Ovary (tissue), 9 donors: ENCODE measurements around the gene RETREG2. TPM values are rescaled to one million over a fixed set of nuclear protein-coding genes. Genes with fewer than 3 reads are reported as not detected.

Source experiments
- DNase-seq, 5 donors: peaks; one replicate each; pipeline ENCODE4 v3.0.0-alpha.2; 2019 to 2020
- H3K27ac ChIP-seq, 2 donors: fragments of 200-600 bp; one replicate each; pipeline versions ENCODE4 v1.5.1 to v1.8.0; 2019 to 2022
- H3K27me3 ChIP-seq: fragments of 200-600 bp; one replicate; pipeline ENCODE4 v1.8.0; 2022
- H3K36me3 ChIP-seq: fragments of 200-600 bp; sonication (generic); one replicate; pipeline ENCODE4 v1.5.1; 2019
- H3K4me1 ChIP-seq: one replicate; pipeline ENCODE4 v1.8.1; 2013; ENCODE audit warnings: mild to moderate bottlenecking, moderate library complexity; ENCODE audit not compliant: insufficient read depth
- H3K4me3 ChIP-seq: fragments of 200-600 bp; sonication (generic); one replicate; pipeline ENCODE4 v1.5.1; 2017
- H3K9me3 ChIP-seq, 2 donors: fragments of 200-600 bp in 1 of 2; sonication (generic) in 1 of 2; one replicate each; pipeline versions ENCODE4 v1.5.1 to v1.8.1; 2013 to 2019; ENCODE audit warnings: mild to moderate bottlenecking in 1 of 2, moderate library complexity in 1 of 2
- CTCF ChIP-seq, 3 donors: fragments of 450-650 bp in 2 of 3; fragments of 200-600 bp in 1 of 3; IDR thresholded peaks; one replicate each; pipeline versions ENCODE4 v1.5.1 to v1.8.0; 2016 to 2022; ENCODE audit warnings: antibody characterized with exemption in 3 of 3, mild to moderate bottlenecking in 1 of 3
- EP300 ChIP-seq: sonication (generic); formaldehyde crosslinking; IDR thresholded peaks from one replicate; pipeline ENCODE4 v1.6.1; 2017; ENCODE audit warnings: antibody characterized with exemption
- POLR2A ChIP-seq: fragments of 450-650 bp; IDR thresholded peaks from one replicate; pipeline ENCODE4 v1.6.1; 2017; ENCODE audit warnings: antibody characterized with exemption, mild to moderate bottlenecking, moderate library complexity
- WGBS, 3 donors: extraction: QIAGEN DNeasy Blood & Tissue Kit in 1 of 3; methylation state at CpG; one replicate each; pipeline versions ENCODE4 v1.1.5 to v1.1.7; 2013 to 2017; 5-methylcytosine and 5-hydroxymethylcytosine counted together
- intact Hi-C, 4 donors: fragments of 100-400 bp; cut with DNase I; formaldehyde crosslinking; loops; one replicate each; pipeline versions ENCODE4 v1.11.0 to v1.15.1; 2022 to 2023
- polyA plus RNA-seq, 2 donors: library from polyadenylated mRNA; stranded (reverse); fragments of 200-250 nt in 1 of 2; fragments of 350-450 nt in 1 of 2; fragmentation: Illumina TruSeq in 1 of 2; extraction: RNeasy Lipid Tissue Mini Kit (QIAGEN cat#74804) in 1 of 2; gene quantifications; one replicate each; pipeline ENCODE4 v1.2.3, GENCODE V29; 2013 to 2014
- total RNA-seq, 7 donors: library from RNA; depleted of rRNA in 2 of 7; stranded (reverse); fragments of >200 nt in 2 of 7; fragmentation: NEBNext Ultra II Directional in 3 of 7; extraction: Animal tissue kit (Norgen Biotek cat#: 25700) in 3 of 7; gene quantifications; one replicate each; pipeline versions ENCODE4 v1.1.0 to v1.2.4, GENCODE V29; 2016 to 2023
- donor health status: DM: no; HTN: no; CAD: no; lungs with moderate emphysema.
- donor health status: DM: no; HTN: no; CAD: no.
- donor health status: Bipolar disorder and iron deficiency.
- donor health status: DM: yes; HTN: yes; CAD: no.
- donor health status: DM: no; HTN: no; CAD: no.
- donor health status: DM: yes; HTN: yes; CAD: no.

RETREG2 gene
- total and polyA plus RNA-seq, 9 donors, result 40.9 to 110 (median 95.6) TPM

DNA sequence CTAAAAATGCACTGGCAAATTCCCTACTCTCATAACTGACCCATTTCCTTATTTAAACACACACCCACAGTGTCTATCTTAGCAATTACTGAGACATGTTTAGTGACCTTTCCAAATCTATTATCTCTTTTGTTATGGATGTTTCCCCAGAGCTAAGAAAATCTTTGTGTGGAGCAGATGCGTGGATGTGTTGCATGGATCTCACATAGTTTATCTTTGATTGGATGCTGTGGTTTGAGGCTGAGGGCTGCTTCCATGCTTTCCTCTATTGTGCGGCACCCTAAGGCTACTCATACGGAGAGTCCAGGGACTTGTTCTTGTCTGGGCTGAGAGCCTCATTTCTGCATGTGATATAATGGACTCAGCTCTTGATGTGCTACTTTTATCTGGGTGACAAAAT, 56.3 kb downstream of the RETREG2 start:
- Histone ChIP-seq H3K4me3 (no peak overlapping the region), H3K27me3 (no peaks in the 10 kb centered on the region), H3K36me3 (no peaks in the 10 kb centered on the region), H3K27ac (no peak overlapping the region), H3K4me1 (no peaks in the 10 kb centered on the region), H3K9me3 (no peaks in the 10 kb centered on the region)
- no peak for TF ChIP-seq EP300
- TF ChIP-seq POLR2A, result no peak
- no peak for TF ChIP-seq CTCF (IDR thresholded peaks at IDR 0.05)
- 66 to 85% (median 79%) methylated on average over 3 of the region's 3 CpGs for whole genome bisulfite sequencing, 3 donors
- no peak for DNase-seq
- intact Hi-C loops, result no loop called here

Other genes with a start within 250 kb of the RETREG2 start
- not detected for gene CDK5R2, start 218.6 kb upstream of the RETREG2 start, total RNA-seq
- not detected for gene CDK5R2, start 218.6 kb upstream of the RETREG2 start, polyA plus RNA-seq
- under 1 TPM in 2 of 7 donors, not detected in 5; 0.11 to 0.13 TPM for gene FEV, start 193.1 kb upstream of the RETREG2 start, total RNA-seq
- gene FEV, start 193.1 kb upstream of the RETREG2 start, polyA plus RNA-seq, result not detected
- gene CRYBA2, start 184.9 kb upstream of the RETREG2 start, total RNA-seq, result not detected
- not detected for gene CRYBA2, start 184.9 kb upstream of the RETREG2 start, polyA plus RNA-seq
- gene CFAP65, start 136.8 kb upstream of the RETREG2 start, total RNA-seq, result 10 to 100 TPM in 1 of 7 donors, 1 to 10 TPM in 1, under 1 TPM in 3, not detected in 2; 0.82 to 19.6 (median 0.95) TPM
- under 1 TPM in 1 of 2 donors, not detected in 1; 0.04 TPM for gene CFAP65, start 136.8 kb upstream of the RETREG2 start, polyA plus RNA-seq
- under 1 TPM in 3 of 7 donors, not detected in 4; 0.15 to 0.80 (median 0.36) TPM for gene IHH, start 117.4 kb upstream of the RETREG2 start, total RNA-seq
- gene IHH, start 117.4 kb upstream of the RETREG2 start, polyA plus RNA-seq, result 1 to 10 TPM in 1 of 2 donors, under 1 TPM in 1; 0.12 to 1.6 TPM
- gene NHEJ1, start 17.5 kb upstream of the RETREG2 start, total RNA-seq, result 10 to 100 TPM; 14.7 to 19.1 (median 17.1) TPM
- gene NHEJ1, start 17.5 kb upstream of the RETREG2 start, polyA plus RNA-seq, result 10 to 100 TPM; 10.8 to 23.1 TPM
- 1 to 10 TPM in 6 of 7 donors, under 1 TPM in 1; 0.84 to 4.5 (median 1.7) TPM for gene SLC23A3, start 8.2 kb upstream of the RETREG2 start, total RNA-seq
- gene SLC23A3, start 8.2 kb upstream of the RETREG2 start, polyA plus RNA-seq, result 1 to 10 TPM in 1 of 2 donors, under 1 TPM in 1; 0.81 to 1.1 TPM
- 10 to 100 TPM; 29.7 to 68.2 (median 62.8) TPM for gene CNPPD1, start 1.4 kb upstream of the RETREG2 start, total RNA-seq
- 10 to 100 TPM; 27.1 to 46.7 TPM for gene CNPPD1, start 1.4 kb upstream of the RETREG2 start, polyA plus RNA-seq
- gene ZFAND2B, start 28.5 kb downstream of the RETREG2 start, total RNA-seq, result 10 to 100 TPM; 22.4 to 45.6 (median 33.9) TPM
- 10 to 100 TPM; 14.3 to 31.1 TPM for gene ZFAND2B, start 28.5 kb downstream of the RETREG2 start, polyA plus RNA-seq
- 10 to 100 TPM; 12.0 to 64.5 (median 37.2) TPM for gene ABCB6, start 40.7 kb downstream of the RETREG2 start, total RNA-seq
- gene ABCB6, start 40.7 kb downstream of the RETREG2 start, polyA plus RNA-seq, result 10 to 100 TPM; 26.3 to 33.3 TPM
- 10 to 100 TPM; 22.6 to 44.6 (median 32.6) TPM for gene ATG9A, start 51.4 kb downstream of the RETREG2 start, total RNA-seq
- gene ATG9A, start 51.4 kb downstream of the RETREG2 start, polyA plus RNA-seq, result 10 to 100 TPM; 29.7 to 46.3 TPM
- 10 to 100 TPM; 36.4 to 60.2 (median 44.1) TPM for gene ANKZF1, start 51.5 kb downstream of the RETREG2 start, total RNA-seq
- gene ANKZF1, start 51.5 kb downstream of the RETREG2 start, polyA plus RNA-seq, result 10 to 100 TPM; 33.1 to 36.5 TPM
- gene GLB1L, start 67.2 kb downstream of the RETREG2 start, total RNA-seq, result 10 to 100 TPM in 6 of 7 donors, 1 to 10 TPM in 1; 5.7 to 20.3 (median 13.9) TPM
- gene GLB1L, start 67.2 kb downstream of the RETREG2 start, polyA plus RNA-seq, result 10 to 100 TPM; 12.8 to 19.6 TPM
- 10 to 100 TPM; 12.4 to 24.8 (median 17.9) TPM for gene STK16, start 67.2 kb downstream of the RETREG2 start, total RNA-seq
- 10 to 100 TPM; 19.1 to 29.4 TPM for gene STK16, start 67.2 kb downstream of the RETREG2 start, polyA plus RNA-seq
- gene TUBA4B, start 75.0 kb downstream of the RETREG2 start, total RNA-seq, result 10 to 100 TPM in 1 of 7 donors, 1 to 10 TPM in 1, under 1 TPM in 3, not detected in 2; 0.27 to 13.2 (median 0.83) TPM
- under 1 TPM; 0.18 to 0.34 TPM for gene TUBA4B, start 75.0 kb downstream of the RETREG2 start, polyA plus RNA-seq
- 10 to 100 TPM in 6 of 7 donors, 1 to 10 TPM in 1; 8.4 to 53.6 (median 16.5) TPM for gene TUBA4A, start 75.6 kb downstream of the RETREG2 start, total RNA-seq
- 10 to 100 TPM in 1 of 2 donors, 1 to 10 TPM in 1; 7.9 to 42.2 TPM for gene TUBA4A, start 75.6 kb downstream of the RETREG2 start, polyA plus RNA-seq
- gene DNAJB2, start 101.1 kb downstream of the RETREG2 start, total RNA-seq, result 100 to 1,000 TPM in 1 of 7 donors, 10 to 100 TPM in 6; 34.0 to 101 (median 85.7) TPM
- gene DNAJB2, start 101.1 kb downstream of the RETREG2 start, polyA plus RNA-seq, result 10 to 100 TPM; 77.9 to 87.5 TPM
- gene PTPRN, start 131.1 kb downstream of the RETREG2 start, total RNA-seq, result 1 to 10 TPM in 3 of 7 donors, under 1 TPM in 3, not detected in 1; 0.12 to 2.3 (median 0.82) TPM
- 1 to 10 TPM in 1 of 2 donors, under 1 TPM in 1; 0.08 to 1.3 TPM for gene PTPRN, start 131.1 kb downstream of the RETREG2 start, polyA plus RNA-seq
- gene RESP18, start 154.5 kb downstream of the RETREG2 start, total RNA-seq, result not detected
- gene RESP18, start 154.5 kb downstream of the RETREG2 start, polyA plus RNA-seq, result not detected
- gene DNPEP, start 209.6 kb downstream of the RETREG2 start, total RNA-seq, result 10 to 100 TPM; 34.7 to 72.9 (median 66.4) TPM
- 10 to 100 TPM; 23.4 to 54.2 TPM for gene DNPEP, start 209.6 kb downstream of the RETREG2 start, polyA plus RNA-seq
- 1,000 to 10,000 TPM in 1 of 7 donors, 100 to 1,000 TPM in 4, 10 to 100 TPM in 2; 86.5 to 1,061 (median 184) TPM for gene DES, start 240.1 kb downstream of the RETREG2 start, total RNA-seq
- gene DES, start 240.1 kb downstream of the RETREG2 start, polyA plus RNA-seq, result 100 to 1,000 TPM; 149 to 642 TPM